GM18520 (cell line): ENCODE measurements around the gene STON2.

Source experiments
- ATAC-seq: cut with Tn5 transposase; IDR thresholded peaks from one replicate; pipeline ENCODE4 v1.9.1; 2021; ENCODE audit not compliant: unreplicated experiment

STON2 gene

DNA sequence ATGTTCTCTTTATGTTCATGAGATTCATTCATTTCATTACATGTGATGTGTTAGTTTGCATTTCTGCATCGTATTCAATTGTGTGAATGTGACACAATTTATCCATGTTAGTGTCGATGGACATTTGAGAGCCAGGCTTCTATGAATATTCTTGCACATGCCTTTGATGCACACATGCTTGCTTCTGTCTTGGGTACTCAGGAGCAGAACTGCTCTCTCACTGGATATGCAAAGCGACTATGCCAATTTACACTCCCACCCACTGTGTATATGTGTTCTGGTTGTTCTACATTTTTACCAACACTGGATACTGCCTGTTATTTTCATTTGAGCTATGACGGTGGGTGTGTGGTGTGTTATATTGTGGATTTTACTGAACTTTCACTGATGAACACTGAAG is 95.1 kb downstream of the STON2 start:
- no peak for ATAC-seq

DNA sequence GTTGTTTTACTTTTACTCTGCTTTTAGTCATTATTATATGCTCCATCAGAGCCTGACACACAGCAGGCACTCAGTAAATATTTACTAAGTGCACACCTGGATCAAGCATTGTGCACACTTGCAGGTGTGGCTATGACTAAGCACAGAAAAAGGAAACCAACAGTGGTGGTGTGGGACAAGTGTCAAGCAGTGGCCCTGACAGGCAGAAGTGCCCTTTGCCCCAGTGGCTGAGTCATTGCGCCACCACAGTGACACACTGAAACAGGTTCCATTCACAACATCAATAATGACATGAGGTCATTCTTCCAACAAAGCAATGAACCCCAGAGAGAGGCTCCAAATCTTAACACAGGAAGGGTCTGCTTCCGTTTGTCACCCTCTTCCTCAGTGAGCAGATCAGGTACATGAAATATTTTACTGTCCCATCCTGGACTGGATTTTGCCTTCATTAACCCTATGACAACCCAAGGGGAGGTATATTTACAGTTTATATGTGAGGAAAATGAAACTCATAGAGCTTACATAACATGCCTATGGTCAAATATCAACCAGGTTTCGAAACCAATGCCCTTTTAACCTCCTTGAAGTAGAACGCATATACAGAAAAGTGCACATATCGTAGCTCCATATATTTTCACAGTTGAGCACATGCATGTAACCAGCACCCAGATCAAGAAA is 96.7 kb downstream of the STON2 start:
- peak; percentile 95 for ATAC-seq

DNA sequence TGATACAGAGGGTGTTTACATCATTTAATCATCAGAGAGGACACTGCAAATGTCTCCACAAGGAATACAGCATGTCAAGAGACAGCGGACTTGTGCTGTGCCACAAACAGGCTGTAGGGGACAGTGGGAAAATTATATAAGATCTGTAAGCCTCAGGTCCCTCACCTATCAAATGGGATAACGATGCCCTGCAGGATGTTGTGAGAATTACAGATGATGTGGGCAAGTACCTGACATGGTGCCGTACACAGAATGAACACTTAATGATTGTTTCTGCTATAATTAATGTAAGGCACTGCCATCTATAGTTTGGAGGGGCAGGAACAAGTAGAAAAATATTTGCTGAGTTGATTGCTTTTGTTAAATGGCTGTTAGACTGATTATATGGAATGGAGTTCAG is 97.5 kb downstream of the STON2 start:
- ATAC-seq, result no peak

DNA sequence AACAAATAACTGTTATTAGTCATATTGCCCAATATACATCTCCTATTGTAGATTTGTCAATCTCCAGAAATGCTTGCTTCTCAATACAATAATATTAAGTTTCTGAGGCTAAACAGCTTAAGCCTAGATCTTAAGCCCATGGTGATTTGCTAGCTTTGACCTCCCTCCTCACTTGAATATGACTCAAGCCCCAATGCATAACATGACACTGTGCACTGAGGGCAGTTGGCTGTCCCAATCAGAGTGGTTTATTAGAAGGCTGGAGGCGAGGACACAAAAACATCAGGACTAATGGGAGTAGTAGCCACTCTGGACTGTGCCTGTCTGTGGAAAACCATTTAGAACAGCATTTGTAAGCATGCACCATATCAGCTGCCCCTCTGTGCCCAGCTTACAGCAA is 98.3 kb downstream of the STON2 start:
- no peak for ATAC-seq

DNA sequence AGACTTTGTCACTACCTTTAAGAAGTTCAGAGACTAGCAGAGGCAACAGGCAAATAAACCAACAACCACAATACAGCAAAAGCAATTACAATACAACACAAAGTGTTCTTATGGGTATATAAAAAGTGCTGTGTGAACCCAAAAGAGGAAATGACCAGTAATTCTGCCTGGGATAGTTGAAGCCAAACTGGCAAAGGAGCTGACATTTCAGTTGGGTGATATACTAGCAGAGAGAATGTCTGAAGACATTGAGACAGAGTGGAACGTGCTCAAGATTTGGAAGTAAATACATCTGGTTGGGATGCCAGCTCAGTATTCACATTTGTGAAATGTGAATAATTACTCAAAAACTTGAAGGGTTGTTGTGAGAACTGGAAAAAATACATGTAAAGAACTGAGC is 98.8 kb downstream of the STON2 start:
- no peak for ATAC-seq

DNA sequence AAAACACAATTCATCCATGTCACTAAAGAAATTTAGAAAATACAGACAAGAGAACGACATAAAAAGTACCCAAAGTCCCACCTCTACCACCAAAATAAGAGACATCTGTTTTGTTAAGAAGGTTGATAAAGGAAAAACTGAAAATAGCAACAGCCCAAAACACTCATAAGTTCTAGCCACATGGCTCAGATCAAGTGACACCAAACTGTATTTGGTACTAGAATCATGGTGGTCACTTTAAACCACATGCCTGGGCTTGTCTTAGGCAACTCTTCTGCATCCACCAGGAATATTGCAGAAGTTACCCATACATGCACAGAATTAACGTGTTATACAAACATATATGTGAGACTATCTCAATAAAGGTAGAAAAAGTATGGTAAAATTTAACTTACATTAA is 101.2 kb downstream of the STON2 start:
- no peak for ATAC-seq

DNA sequence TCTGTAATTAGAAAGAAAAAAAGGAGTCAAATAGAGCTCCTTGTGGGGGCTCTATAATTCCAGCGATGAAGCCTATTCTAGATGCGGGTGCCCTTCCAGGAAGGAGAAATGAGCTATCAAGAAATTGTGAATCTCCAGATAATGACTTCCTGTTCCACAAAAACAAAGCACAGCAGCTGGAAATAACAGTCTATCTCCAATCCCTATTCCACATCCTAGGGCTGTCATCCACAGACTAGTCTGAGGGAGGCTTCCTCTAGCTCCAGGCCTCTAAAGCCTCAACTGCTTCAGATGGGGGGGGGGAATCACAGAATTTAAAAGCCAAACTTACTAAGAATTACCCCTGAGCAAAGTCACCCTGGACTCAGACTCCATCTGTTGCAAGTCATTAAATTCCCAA is 102.0 kb downstream of the STON2 start:
- no peak for ATAC-seq

DNA sequence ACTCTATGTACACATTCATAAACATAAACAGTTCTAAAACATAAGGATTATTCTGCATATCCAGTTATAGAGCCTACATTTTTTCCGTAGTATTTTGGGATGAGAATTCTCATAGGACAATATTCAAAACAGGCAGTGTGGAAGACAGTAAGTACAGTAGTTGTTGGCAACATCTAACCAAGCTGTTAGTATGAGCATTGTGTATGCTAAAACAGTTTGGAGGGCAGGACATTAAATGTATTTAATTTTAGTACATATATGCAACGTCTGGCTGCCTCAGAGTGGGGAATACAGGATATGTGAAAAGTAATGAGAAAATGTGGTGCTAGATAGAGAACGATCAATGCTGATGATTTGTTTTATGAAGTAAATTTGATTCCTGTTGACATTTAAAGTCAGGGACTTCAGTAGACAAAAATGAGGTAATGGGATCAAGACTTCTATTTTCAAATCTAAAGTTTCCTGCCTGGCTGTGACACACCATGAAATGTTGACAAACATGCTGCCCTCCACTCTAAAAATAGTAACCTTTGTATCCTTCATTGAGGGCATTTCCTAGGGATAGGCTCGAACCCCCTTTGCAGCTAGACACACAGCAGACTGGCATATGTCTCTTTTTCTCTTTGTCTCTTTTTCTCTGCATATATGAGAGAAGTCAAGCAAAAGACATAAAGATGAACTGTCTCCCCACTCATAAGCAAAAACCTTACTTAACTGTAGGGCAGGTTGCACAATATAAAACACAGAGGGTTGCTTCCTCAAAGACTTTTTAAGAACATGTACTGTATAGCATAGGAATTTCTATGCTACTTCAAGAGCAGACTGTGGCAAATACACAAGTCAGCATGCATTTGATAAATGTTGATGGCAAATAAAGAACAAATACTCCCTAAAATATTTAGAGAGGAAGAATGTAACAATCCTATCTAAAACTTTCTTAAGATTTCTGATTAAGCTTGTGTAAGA is 103.9 kb downstream of the STON2 start:
- no peak for ATAC-seq

DNA sequence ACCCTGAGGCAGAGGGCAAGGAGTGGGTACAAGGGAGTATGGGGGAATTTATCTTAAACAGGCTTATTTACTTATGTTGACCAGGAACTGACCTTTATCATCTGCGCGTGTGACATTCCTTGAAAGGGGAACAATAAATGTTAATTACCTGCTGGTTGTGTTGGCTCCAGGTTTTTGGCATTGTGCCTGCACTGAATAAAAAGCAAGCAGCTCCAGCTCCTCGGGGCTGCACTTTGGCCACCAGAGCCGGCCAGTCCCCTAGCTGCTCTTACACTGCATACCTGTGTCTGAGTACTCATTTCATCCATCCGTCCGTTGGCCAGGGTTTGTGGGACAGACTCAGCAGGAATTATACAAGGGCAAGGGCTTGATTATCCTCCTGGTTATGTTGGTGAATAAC is 110.6 kb downstream of the STON2 start:
- ATAC-seq, result no peak

DNA sequence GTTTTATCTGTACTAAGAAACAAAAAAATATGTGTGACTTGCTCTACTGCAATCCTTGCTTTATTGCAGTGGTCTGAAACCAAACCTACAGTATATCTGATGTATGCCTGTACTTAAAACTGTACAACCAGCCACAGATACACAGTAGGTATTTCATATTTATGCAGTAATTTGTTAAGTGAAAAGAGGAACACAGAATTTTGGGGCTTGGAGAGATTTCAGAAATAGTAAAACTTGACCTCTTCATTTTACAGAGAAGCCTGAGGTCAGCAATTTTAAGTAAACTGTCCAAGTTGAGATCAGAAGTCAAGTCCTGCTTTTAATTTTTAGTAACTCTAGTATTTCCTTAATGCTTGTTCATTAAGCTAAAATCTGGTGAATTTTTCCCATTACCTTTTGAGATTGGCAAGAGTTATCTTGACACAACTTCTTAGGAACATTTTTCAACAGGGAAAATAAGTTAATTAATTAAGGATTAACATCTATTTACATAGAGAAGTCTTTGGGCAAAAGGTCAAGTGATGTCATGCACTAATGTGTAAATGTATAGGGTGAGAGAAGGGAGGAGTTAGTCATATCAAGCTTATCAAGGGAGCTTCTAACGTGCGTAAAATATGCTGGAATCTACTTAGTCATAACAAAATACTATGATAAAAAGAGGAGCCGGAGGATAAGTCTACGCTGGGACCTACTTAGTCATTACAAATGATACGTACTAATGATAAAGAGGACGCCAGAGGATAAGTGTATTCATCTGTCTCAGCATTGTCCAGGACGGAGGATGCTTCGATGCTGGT is 113.4 kb downstream of the STON2 start:
- ATAC-seq, result no peak

DNA sequence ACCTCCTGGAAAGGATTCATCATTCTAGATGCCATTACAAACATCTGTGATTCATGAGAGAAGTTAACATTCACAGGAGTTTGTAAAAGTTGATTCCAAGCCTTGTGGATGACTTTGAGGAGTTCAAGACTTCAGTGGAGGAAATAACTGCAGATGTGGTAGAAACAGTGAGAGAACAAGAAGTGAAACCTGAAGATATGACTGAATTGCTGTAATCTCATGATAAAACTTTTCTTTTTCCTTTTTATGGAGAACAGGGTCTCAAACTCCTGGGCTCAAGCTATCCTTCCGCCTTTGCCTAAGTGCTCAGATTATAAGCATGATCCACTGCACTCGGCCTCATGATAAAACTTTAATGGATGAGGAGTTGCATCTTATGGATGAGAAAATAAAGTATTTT is 114.9 kb downstream of the STON2 start:
- ATAC-seq, result no peak

DNA sequence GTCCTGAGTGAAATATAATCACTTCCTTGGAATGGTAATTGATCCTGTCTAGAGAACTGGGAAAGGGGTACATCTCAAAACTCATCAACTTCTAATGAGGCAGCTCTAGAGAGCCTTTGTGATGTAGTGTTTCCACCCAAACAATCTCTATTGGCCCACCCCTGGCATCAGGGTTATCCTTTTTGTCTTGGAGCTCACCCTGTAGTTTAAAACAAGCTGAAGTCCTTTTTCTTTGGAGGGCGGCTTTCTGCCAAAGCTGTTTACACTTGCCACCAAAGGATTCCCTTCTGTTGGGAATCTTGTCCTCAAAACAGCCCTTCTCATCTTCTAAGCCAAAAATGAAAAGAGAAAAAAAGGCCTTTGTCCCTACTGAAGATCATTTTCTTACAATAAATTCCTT is 118.8 kb downstream of the STON2 start:
- no peak for ATAC-seq

DNA sequence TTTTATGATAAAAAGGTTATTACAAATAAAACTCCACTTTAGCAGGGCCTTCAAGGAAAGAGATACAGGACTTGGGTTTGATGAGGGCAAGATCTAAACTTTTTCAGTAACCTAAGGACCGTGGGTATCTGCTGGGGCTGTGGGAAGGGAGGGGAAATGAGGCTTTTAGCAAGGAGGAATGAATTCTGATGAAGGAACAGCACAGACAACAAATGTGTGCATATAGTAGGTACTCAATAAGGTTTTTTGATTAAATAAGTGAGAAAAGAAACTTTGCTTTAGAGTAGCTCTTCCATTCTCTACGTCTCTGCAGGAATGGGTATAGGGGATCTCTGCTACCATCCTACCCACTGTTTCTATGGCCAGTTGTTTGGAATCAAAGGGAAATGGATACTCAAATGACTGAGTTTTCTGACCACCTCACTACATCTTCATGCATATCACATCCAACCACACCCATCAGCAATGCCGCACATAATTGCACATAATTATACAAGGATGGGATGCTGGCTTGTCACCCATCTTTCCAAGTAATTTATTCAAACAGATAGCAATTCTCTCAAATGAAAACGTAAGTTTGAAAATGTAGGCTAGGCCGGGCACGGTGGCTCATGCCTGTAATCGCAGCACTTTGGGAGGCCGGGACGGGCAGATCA is 119.9 kb downstream of the STON2 start:
- no peak for ATAC-seq

DNA sequence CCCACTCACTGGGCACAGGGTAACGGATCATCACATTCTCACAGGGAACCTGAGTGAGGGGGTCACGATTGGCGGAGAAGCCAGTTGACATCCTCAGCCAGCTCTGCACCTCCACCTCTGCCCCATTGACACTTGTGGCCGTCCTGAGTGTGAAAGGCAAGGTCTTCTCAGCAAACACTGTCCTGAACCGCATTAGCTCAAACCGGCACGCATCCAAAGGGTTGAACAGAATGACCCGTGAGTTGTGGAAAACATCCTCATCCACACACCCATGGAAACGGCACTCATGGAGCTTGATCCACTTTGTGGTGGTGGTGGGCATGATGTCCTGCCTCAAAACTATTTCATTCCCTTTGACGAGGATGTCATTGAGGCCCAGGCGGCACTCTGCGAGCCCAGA is 123.0 kb downstream of the STON2 start:
- no peak for ATAC-seq

DNA sequence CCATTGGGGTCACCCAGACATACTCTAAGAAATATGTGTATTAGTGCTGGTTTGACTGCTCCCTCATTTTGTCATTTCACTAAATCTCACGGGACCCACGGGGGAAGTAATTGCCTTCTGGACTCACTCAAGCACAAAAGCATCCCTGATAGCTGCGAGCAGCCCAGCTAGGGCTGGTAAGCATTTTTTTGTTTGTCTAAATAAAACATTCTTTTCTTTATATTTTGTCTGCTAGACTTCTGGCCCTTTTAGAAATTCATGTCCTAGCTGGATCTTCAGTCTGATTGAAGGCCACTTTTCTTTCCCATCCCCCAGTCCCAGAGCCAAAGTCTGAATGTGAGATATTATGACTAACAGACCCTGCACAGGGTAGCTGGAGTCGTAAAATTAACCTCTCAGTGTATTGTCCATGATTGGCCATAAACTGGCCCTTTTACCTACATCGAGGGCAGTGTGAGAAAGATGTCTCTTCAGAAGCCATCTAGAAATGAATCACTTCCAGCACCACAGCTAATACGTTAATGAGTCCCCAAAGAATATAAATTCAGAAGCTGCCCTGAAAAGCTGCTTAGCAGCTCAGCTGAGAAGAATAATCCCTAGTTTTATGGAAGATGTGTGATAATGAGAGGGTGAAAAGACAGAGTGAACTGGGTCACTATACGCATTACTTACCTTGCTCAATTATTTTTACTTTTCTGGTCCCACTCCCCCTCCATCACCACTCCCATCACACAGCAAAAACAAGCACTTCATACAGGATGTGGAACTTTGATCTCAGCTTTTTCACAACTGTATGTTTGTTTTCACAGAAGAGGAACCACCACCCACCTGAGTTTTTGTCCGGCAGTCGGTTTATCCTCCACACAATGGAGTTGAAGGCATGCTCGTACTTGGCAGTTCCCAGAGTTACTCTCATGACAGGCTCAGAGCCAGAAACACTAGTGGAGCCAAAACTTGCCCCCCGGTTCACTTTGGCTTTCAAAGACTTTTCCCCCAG is 123.8 kb downstream of the STON2 start:
- ATAC-seq, result peak; percentile 78

DNA sequence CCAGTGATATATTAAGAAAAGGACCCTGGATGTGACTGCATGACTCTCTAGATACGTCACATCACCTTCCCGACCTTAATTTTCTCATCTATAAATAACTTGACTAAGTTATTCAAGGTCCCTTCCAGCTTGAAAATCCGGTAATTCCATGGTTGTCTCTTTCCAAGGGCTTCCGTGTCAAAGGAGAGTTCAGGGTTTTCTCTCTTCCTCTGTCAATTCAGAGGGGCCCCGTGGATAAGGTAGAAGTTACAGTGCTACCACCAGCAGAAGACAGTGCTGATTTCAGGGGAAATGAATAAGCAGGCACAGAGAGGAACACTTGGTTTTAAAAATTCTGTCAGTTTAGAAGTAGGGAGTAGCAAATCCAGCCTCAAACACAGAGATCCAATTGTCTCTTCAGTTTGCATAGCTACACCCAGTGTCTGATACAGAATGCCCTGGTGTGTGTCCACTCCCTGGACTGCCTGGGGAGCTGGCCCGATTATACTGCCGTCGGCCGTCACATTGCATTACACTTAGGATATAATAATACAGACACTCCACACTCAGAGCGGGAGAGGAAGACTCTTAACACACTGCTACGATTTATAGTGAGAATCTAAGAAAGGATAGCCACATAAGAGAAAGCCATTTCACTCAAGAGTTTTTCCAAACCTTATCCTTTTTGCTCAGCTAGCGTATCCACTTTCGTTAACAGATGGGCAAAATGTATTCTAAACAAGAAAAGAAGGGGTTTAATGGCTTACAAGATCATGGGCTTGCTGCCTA is 124.6 kb downstream of the STON2 start:
- ATAC-seq, result no peak

DNA sequence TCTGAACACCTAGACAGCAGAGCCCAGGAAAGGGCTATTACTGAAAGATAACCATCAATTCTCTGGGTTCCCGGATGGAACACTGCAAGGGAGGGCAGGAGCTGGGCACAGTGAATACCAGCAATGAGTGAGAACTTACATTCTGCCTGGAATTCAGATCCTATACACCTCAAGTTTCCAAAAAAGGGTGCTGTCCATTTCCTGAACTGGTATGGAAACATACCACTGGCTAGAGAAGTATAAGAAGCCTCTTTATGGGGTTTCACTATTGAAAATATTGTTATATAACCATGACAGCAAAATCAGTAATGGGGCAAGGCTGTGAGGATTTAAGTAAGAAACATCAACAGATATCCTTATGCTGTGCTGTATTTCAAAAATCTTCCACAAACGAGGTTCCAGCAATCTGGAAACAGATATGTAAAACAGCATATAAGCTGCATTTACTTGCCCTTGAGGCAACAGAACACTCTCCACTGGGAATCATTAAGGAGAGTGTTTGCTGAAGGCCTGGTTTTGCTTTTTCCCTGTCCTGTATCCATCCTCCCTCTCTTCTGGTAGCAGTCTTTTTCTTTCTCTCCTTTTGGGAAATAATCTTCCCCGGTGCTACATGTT is 126.1 kb downstream of the STON2 start:
- ATAC-seq, result no peak

DNA sequence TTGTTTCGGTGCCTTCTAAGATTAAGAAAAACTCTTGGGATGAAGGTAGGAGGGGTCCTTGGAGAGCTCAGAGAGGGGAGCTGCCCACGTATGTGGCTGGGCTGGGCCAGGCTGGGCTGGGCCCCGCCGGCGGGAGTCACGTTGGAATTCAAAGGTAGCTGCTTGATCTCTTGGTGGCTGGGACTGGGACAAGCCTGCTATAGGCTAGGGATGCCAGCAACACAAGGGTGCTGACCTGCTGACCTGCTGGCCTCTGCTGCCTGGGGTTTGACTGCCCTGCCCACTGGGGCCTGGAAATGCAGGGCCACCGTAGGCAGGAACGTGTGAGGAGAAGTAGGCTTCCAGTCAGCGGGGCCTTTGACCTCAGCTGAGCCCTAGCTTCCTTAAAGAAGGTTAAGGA is 126.6 kb downstream of the STON2 start:
- ATAC-seq, result no peak

DNA sequence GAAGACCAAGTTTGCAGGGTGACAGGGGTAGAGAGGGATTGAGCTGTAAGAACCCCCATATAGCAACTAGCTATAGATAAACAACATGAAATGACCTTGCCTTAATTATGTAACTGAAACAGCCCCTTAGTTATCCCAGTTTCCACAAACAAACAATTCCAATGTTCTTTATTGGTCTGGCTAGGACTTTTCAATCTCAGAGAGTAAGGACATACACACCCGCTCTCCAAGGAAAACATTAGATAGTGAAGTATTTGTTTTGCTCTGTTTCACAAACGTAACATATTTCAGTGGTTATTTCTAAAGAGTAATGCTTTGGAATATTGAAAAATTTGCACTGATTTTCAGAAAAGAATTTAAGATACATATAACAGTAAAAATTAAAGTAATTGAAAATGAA is 127.8 kb downstream of the STON2 start:
- no peak for ATAC-seq
